CD4-positive, CD25-positive, alpha-beta regulatory T cell (primary cell): ENCODE data around the gene TMEM232. TPM values are rescaled to one million over a fixed set of nuclear protein-coding genes. Genes with fewer than 3 reads are reported as not detected.

Source experiments
- ATAC-seq, 2 donors: fragments of 150-1000 bp; cut with Tn5 transposase; one replicate each; pipeline ENCODE4 v1.10.0; 2021; ENCODE audit warnings: low read depth in 2 of 2, moderate number of reproducible peaks in 2 of 2, moderate library complexity in 1 of 2
- DNase-seq, 3 donors: peaks; one replicate each; pipeline versions ENCODE4 v3.0.0 to v3.0.0-alpha.2; 2012 to 2022; ENCODE audit warnings: mixed read lengths in 1 of 3
- H3K27ac ChIP-seq: one replicate; pipeline ENCODE4 v1.7.0; 2013; ENCODE audit warnings: mild to moderate bottlenecking, low read length; ENCODE audit not compliant: insufficient read depth, poor library complexity, severe bottlenecking
- H3K27me3 ChIP-seq: one replicate; pipeline ENCODE4 v1.7.0; 2013; ENCODE audit warnings: low read length; ENCODE audit not compliant: control insufficient read depth, insufficient read depth
- H3K36me3 ChIP-seq: one replicate; pipeline ENCODE4 v1.7.0; 2013; ENCODE audit warnings: mild to moderate bottlenecking, low read length, moderate library complexity; ENCODE audit not compliant: control insufficient read depth, insufficient read depth
- H3K4me1 ChIP-seq: 2 replicates; pipeline ENCODE4 v1.7.0; 2013; ENCODE audit warnings: mild to moderate bottlenecking, low read length; ENCODE audit not compliant: insufficient read depth, control insufficient read depth, poor library complexity, severe bottlenecking
- H3K4me3 ChIP-seq: one replicate; pipeline ENCODE4 v1.7.0; 2013; ENCODE audit warnings: low read depth, mild to moderate bottlenecking, low read length, moderate library complexity
- H3K9me3 ChIP-seq, 2 experiments: 1 replicate in 1 of 2; 2 replicates in 1 of 2; pipeline ENCODE4 v1.7.0; 2013; ENCODE audit warnings: low read length in 2 of 2, mild to moderate bottlenecking in 1 of 2, moderate library complexity in 1 of 2; ENCODE audit not compliant: control insufficient read depth in 2 of 2
- H3K27ac Mint-ChIP-seq, 3 donors: one replicate each; pipeline ENCODE4 v1.8.0; 2020 to 2022; ENCODE audit warnings: mild to moderate bottlenecking in 3 of 3, mixed read lengths in 3 of 3, moderate library complexity in 2 of 3
- H3K27me3 Mint-ChIP-seq: one replicate; pipeline ENCODE4 v1.8.0; 2022; ENCODE audit warnings: mild to moderate bottlenecking, mixed read lengths
- H3K36me3 Mint-ChIP-seq: one replicate; pipeline ENCODE4 v1.8.0; 2020; ENCODE audit warnings: mixed read lengths
- H3K4me1 Mint-ChIP-seq, 4 donors: one replicate each; pipeline ENCODE4 v1.8.0; 2020 to 2022; ENCODE audit warnings: mixed read lengths in 4 of 4, mild to moderate bottlenecking in 1 of 4
- H3K4me3 Mint-ChIP-seq, 4 donors: one replicate each; pipeline ENCODE4 v1.8.0; 2020 to 2022; ENCODE audit warnings: mild to moderate bottlenecking in 4 of 4, mixed read lengths in 4 of 4, moderate library complexity in 3 of 4
- H3K9me3 Mint-ChIP-seq, 7 donors: one replicate each; pipeline ENCODE4 v1.8.0; 2020 to 2022; ENCODE audit warnings: mixed read lengths in 7 of 7, mild to moderate bottlenecking in 3 of 7, moderate library complexity in 2 of 7
- polyA plus RNA-seq, 4 donors: library from polyadenylated mRNA; unstranded; fragments of 300-500 nt; fragmentation: Illumina TruSeq; gene quantifications; one replicate each; pipeline ENCODE4 v1.2.3, GENCODE V29; 2021
- total RNA-seq: library from RNA; stranded (reverse); gene quantifications from one replicate; pipeline ENCODE4 v1.2.3, GENCODE V29; 2022

TMEM232 gene
- total and polyA plus RNA-seq, 5 donors from 2014 or later: 1.0 to 2.1 (median 1.9) TPM; not detected in 2

- no peak for ATAC-seq
- no peak overlapping the region for H3K4me3 Mint-ChIP-seq
- no peaks in the 10 kb centered on the region for H3K27me3 Mint-ChIP-seq
- Histone ChIP-seq H3K4me1 (no peaks in the 10 kb centered on the region), H3K36me3 (no peaks in the 10 kb centered on the region), H3K4me3 (no peak overlapping the region), H3K27me3 (no peaks in the 10 kb centered on the region), H3K9me3 (no peaks in the 10 kb centered on the region), H3K27ac (no peak overlapping the region)
- no peaks in the 10 kb centered on the region for H3K36me3 Mint-ChIP-seq
- DNase-seq: no peak
- no peak overlapping the region for H3K27ac Mint-ChIP-seq
- peaks cover 0 to 1% (median 0%) of the 10 kb centered on the region in 7 donors for H3K9me3 Mint-ChIP-seq
- no peaks in the 10 kb centered on the region for H3K4me1 Mint-ChIP-seq
These were observed 263.4 kb downstream of the TMEM232 start for GRCh38 chr5:110463106-110463505.

GRCh38 chr5:110460837-110461236 is 265.6 kb downstream of the TMEM232 start:
- no peaks in the 10 kb centered on the region for H3K9me3 ChIP-seq
- H3K27me3 ChIP-seq: no peaks in the 10 kb centered on the region
- no peak overlapping the region for H3K4me3 Mint-ChIP-seq
- H3K27me3 Mint-ChIP-seq: no peaks in the 10 kb centered on the region
- DNase-seq (no peak), ATAC-seq (no peak)
- no peak overlapping the region for H3K4me3 ChIP-seq
- H3K36me3 Mint-ChIP-seq: no peaks in the 10 kb centered on the region
- no peak overlapping the region for H3K27ac ChIP-seq
- H3K36me3 ChIP-seq: no peaks in the 10 kb centered on the region
- no peaks in the 10 kb centered on the region for H3K4me1 Mint-ChIP-seq
- no peaks in the 10 kb centered on the region for H3K4me1 ChIP-seq
- no peak overlapping the region for H3K27ac Mint-ChIP-seq
- H3K9me3 Mint-ChIP-seq: peaks cover 0 to 2% (median 0%) of the 10 kb centered on the region in 7 donors

GRCh38 chr5:110458313-110458712 is 268.2 kb downstream of the TMEM232 start:
- no peak overlapping the region for H3K4me3 Mint-ChIP-seq

GRCh38 chr5:110442856-110443255 is 283.6 kb downstream of the TMEM232 start:
- ATAC-seq: peak in 1 of 2 donors; percentile 22
- H3K4me3 Mint-ChIP-seq: no peak overlapping the region
- H3K27ac Mint-ChIP-seq: no peak overlapping the region
- peaks cover 0 to 3% (median 0%) of the 10 kb centered on the region in 7 donors for H3K9me3 Mint-ChIP-seq
- Histone ChIP-seq H3K4me3 (no peak overlapping the region), H3K9me3 (no peaks in the 10 kb centered on the region), H3K4me1 (no peaks in the 10 kb centered on the region), H3K36me3 (no peaks in the 10 kb centered on the region), H3K27ac (no peak overlapping the region), H3K27me3 (no peaks in the 10 kb centered on the region)
- no peaks in the 10 kb centered on the region for H3K27me3 Mint-ChIP-seq
- no peaks in the 10 kb centered on the region for H3K36me3 Mint-ChIP-seq
- H3K4me1 Mint-ChIP-seq: no peaks in the 10 kb centered on the region
- DNase-seq: no peak

More at GRCh38 chr5:110458313-110458712, 268.2 kb downstream of the TMEM232 start:
- Mint-ChIP-seq H3K27me3 (no peaks in the 10 kb centered on the region), H3K27ac (no peak overlapping the region), H3K4me1 (no peaks in the 10 kb centered on the region), H3K9me3 (peaks cover 0 to 2% (median 0%) of the 10 kb centered on the region in 7 donors), H3K36me3 (no peaks in the 10 kb centered on the region)
- Histone ChIP-seq H3K4me1 (no peaks in the 10 kb centered on the region), H3K9me3 (no peaks in the 10 kb centered on the region), H3K4me3 (no peak overlapping the region), H3K36me3 (no peaks in the 10 kb centered on the region), H3K27ac (no peak overlapping the region), H3K27me3 (no peaks in the 10 kb centered on the region)
- DNase-seq: no peak
- ATAC-seq: no peak

- H3K9me3 ChIP-seq: no peaks in the 10 kb centered on the region
- Mint-ChIP-seq H3K4me1 (no peaks in the 10 kb centered on the region), H3K27ac (no peak overlapping the region), H3K9me3 (peaks cover 0 to 3% (median 0%) of the 10 kb centered on the region in 7 donors), H3K36me3 (no peaks in the 10 kb centered on the region), H3K27me3 (no peaks in the 10 kb centered on the region), H3K4me3 (no peak overlapping the region)
- H3K4me3 ChIP-seq: no peak overlapping the region
- no peaks in the 10 kb centered on the region for H3K4me1 ChIP-seq
- DNase-seq (peak in 1 of 3 donors; percentile 10), ATAC-seq (no peak)
- H3K27me3 ChIP-seq: no peaks in the 10 kb centered on the region
- H3K27ac ChIP-seq: no peak overlapping the region
- H3K36me3 ChIP-seq: no peaks in the 10 kb centered on the region
These were observed 285.4 kb downstream of the TMEM232 start for GRCh38 chr5:110441035-110441434.

- Histone ChIP-seq H3K9me3 (no peaks in the 10 kb centered on the region), H3K27ac (no peak overlapping the region), H3K36me3 (no peaks in the 10 kb centered on the region), H3K27me3 (no peaks in the 10 kb centered on the region), H3K4me1 (no peaks in the 10 kb centered on the region), H3K4me3 (no peak overlapping the region)
- no peak overlapping the region for H3K27ac Mint-ChIP-seq
- H3K4me3 Mint-ChIP-seq: no peak overlapping the region
- no peaks in the 10 kb centered on the region for H3K27me3 Mint-ChIP-seq
- DNase-seq: no peak
- no peaks in the 10 kb centered on the region for H3K36me3 Mint-ChIP-seq
- no peak for ATAC-seq
- H3K4me1 Mint-ChIP-seq: no peaks in the 10 kb centered on the region
- peaks cover 0 to 6% (median 0%) of the 10 kb centered on the region in 7 donors for H3K9me3 Mint-ChIP-seq
These were observed 286.4 kb downstream of the TMEM232 start for GRCh38 chr5:110440058-110440457.

- H3K4me1 Mint-ChIP-seq: no peaks in the 10 kb centered on the region
- no peak overlapping the region for H3K4me3 Mint-ChIP-seq
- peaks cover 0 to 5% (median 0%) of the 10 kb centered on the region in 7 donors for H3K9me3 Mint-ChIP-seq
- H3K9me3 ChIP-seq: no peaks in the 10 kb centered on the region
- H3K4me3 ChIP-seq: no peak overlapping the region
- H3K27me3 Mint-ChIP-seq: no peaks in the 10 kb centered on the region
- H3K36me3 ChIP-seq: no peaks in the 10 kb centered on the region
- no peak overlapping the region for H3K27ac Mint-ChIP-seq
- H3K27ac ChIP-seq: no peak overlapping the region
- no peaks in the 10 kb centered on the region for H3K4me1 ChIP-seq
- no peaks in the 10 kb centered on the region for H3K27me3 ChIP-seq
- no peaks in the 10 kb centered on the region for H3K36me3 Mint-ChIP-seq
- DNase-seq: no peak
- no peak for ATAC-seq
These were observed 287.2 kb downstream of the TMEM232 start for GRCh38 chr5:110439296-110439695.

GRCh38 chr5:110435207-110435606 is 291.3 kb downstream of the TMEM232 start:
- Mint-ChIP-seq H3K4me1 (no peaks in the 10 kb centered on the region), H3K36me3 (no peaks in the 10 kb centered on the region), H3K9me3 (peaks cover 0 to 5% (median 0%) of the 10 kb centered on the region in 7 donors), H3K4me3 (no peak overlapping the region), H3K27me3 (no peaks in the 10 kb centered on the region), H3K27ac (no peak overlapping the region)
- Histone ChIP-seq H3K4me3 (no peak overlapping the region), H3K9me3 (no peaks in the 10 kb centered on the region), H3K4me1 (no peaks in the 10 kb centered on the region), H3K27me3 (no peaks in the 10 kb centered on the region), H3K36me3 (no peaks in the 10 kb centered on the region), H3K27ac (no peak overlapping the region)
- ATAC-seq: no peak
- DNase-seq: no peak
